Measurements from ENCODE around the gene ZNF691.

- no peak for TF ChIP-seq CTCF (IDR thresholded peaks at IDR 0.05)
- TF ChIP-seq HMGXB4 (CRISPR knock-in tag; IDR thresholded peaks at IDR 0.05): no peak
- no peak for TF ChIP-seq MAX (CRISPR knock-in tag; IDR thresholded peaks at IDR 0.05)
- TF ChIP-seq SP1 (CRISPR knock-in tag; conservative IDR thresholded peaks at IDR 0.05): no peak
- TF ChIP-seq KAT7 (CRISPR knock-in tag; IDR thresholded peaks at IDR 0.05; ENCODE audit: borderline replicate concordance): no peak
Observed at GRCh38 chr1:42831273-42831672, 15.1 kb upstream of the ZNF691 start.
